WTC11 (cell line): Measurements from ENCODE around the gene CCDC3.

Experiments
- ATF3 ChIP-seq: sonication (generic); formaldehyde crosslinking; conservative IDR thresholded peaks from 2 replicates; pipeline ENCODE4 v1.8.1; 2022; ENCODE audit warnings: mild to moderate bottlenecking, missing genetic modification reagents
- CTCF ChIP-seq: fragments of 200-600 bp; IDR thresholded peaks from 2 replicates; pipeline ENCODE4 v1.8.0; 2022; ENCODE audit warnings: antibody characterized with exemption
- E2F4 ChIP-seq: sonication (generic); formaldehyde crosslinking; IDR thresholded peaks from 2 replicates; pipeline ENCODE4 v1.8.1; 2022; ENCODE audit warnings: low read depth, mild to moderate bottlenecking, moderate library complexity, missing genetic modification reagents, borderline replicate concordance
- NR3C1 ChIP-seq: sonication (generic); formaldehyde crosslinking; conservative IDR thresholded peaks from 2 replicates; pipeline ENCODE4 v1.8.1; 2023; ENCODE audit warnings: low read depth, mild to moderate bottlenecking, missing genetic modification reagents

- TF ChIP-seq ATF3: no peak
- no peak for TF ChIP-seq CTCF
- TF ChIP-seq NR3C1 (CRISPR knock-in tag): no peak
- no peak for TF ChIP-seq E2F4
Measured at GRCh38 chr10:12884851-12885250, 116.7 kb downstream of the CCDC3 start.
